ENCODE data around the gene COPZ2.

- no peak for TF ChIP-seq CTCF (conservative IDR thresholded peaks at IDR 0.05)
- TF ChIP-seq ZFX (IDR thresholded peaks at IDR 0.05), result no peak
These were observed 21.5 kb downstream of the COPZ2 start for GRCh38 chr17:48016112-48016511.
